Adrenal gland (tissue), 5 donors: Measurements from ENCODE around the gene CDYL.

ENCODE experiments used
- POLR2A ChIP-seq, 2 donors: fragments of 450-650 bp; IDR thresholded peaks; one replicate each; pipeline ENCODE4 v1.6.1; 2017; ENCODE audit warnings: antibody characterized with exemption in 2 of 2, mild to moderate bottlenecking in 2 of 2, moderate library complexity in 1 of 2
- TF ChIP-seq, protein P1 (sequence below), 6 experiments: fragments of 450-650 bp in 4 of 6; fragments of 200-600 bp in 2 of 6; sonication (generic) in 1 of 6; IDR thresholded peaks; 1 replicate in 5 of 6; 2 replicates in 1 of 6; pipeline versions ENCODE4 v1.5.1 to v1.8.0; 2016 to 2021; ENCODE audit warnings: antibody characterized with exemption in 6 of 6, mild to moderate bottlenecking in 2 of 6, moderate library complexity in 1 of 6
- donor health status: DM: no; HTN: no; CAD: no.

DNA sequence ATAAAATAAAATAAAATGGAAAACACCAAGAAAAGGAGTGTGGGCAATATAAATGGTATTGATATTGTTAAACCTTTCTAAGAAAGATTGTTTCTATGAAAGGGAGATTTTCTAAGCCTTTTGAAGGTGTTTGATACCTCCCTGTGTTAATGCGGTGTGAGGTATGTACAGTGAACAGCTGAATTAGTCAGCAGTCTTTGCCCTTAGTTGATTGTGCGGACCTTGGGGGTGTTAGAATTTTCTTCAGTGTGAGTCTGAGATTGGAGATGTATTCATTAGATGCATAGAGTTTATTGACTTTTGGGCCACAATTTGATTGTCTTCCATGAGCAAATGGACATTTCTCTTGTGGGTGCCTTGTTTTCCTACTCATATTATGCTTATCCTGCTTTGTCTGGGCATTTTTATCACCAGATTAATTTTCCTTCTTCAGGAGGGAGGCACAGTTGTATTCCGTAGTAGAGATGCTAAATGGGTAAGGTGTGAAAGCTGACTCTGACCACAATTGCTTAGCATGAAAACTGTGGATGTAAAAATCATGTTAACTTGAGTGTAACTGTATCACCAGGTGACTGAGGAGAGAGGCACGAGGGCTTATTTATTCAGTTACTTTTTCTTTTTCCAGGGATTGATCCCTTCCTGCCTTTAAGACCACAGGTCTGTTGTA, 42.2 kb downstream of the CDYL start:
- TF ChIP-seq, protein P1, sequence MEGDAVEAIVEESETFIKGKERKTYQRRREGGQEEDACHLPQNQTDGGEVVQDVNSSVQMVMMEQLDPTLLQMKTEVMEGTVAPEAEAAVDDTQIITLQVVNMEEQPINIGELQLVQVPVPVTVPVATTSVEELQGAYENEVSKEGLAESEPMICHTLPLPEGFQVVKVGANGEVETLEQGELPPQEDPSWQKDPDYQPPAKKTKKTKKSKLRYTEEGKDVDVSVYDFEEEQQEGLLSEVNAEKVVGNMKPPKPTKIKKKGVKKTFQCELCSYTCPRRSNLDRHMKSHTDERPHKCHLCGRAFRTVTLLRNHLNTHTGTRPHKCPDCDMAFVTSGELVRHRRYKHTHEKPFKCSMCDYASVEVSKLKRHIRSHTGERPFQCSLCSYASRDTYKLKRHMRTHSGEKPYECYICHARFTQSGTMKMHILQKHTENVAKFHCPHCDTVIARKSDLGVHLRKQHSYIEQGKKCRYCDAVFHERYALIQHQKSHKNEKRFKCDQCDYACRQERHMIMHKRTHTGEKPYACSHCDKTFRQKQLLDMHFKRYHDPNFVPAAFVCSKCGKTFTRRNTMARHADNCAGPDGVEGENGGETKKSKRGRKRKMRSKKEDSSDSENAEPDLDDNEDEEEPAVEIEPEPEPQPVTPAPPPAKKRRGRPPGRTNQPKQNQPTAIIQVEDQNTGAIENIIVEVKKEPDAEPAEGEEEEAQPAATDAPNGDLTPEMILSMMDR (IDR thresholded peaks at IDR 0.05): no peak
- TF ChIP-seq POLR2A (IDR thresholded peaks at IDR 0.05): no peak
